ENCODE results near the gene PDE3B. TPM values are rescaled to one million over a fixed set of nuclear protein-coding genes. Genes with fewer than 3 reads are reported as not detected.
"Not testable (repeated sequence)": the region's sequence is repeated elsewhere in the genome, so short reads cannot be mapped to it uniquely, and the experiment has no call there.

Gene PDE3B
- total and polyA plus RNA-seq, 12 donors: 0.42 to 4.2 (median 1.9) TPM

- H3K4me1 ChIP-seq (replicated peaks in 1 of 2): no peaks in the 10 kb centered on the region
- TF ChIP-seq, protein P1, sequence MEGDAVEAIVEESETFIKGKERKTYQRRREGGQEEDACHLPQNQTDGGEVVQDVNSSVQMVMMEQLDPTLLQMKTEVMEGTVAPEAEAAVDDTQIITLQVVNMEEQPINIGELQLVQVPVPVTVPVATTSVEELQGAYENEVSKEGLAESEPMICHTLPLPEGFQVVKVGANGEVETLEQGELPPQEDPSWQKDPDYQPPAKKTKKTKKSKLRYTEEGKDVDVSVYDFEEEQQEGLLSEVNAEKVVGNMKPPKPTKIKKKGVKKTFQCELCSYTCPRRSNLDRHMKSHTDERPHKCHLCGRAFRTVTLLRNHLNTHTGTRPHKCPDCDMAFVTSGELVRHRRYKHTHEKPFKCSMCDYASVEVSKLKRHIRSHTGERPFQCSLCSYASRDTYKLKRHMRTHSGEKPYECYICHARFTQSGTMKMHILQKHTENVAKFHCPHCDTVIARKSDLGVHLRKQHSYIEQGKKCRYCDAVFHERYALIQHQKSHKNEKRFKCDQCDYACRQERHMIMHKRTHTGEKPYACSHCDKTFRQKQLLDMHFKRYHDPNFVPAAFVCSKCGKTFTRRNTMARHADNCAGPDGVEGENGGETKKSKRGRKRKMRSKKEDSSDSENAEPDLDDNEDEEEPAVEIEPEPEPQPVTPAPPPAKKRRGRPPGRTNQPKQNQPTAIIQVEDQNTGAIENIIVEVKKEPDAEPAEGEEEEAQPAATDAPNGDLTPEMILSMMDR (IDR thresholded peaks at IDR 0.05): no peak
- TF ChIP-seq POLR2A (IDR thresholded peaks at IDR 0.05): no peak
- no peaks in the 10 kb centered on the region for H3K36me3 ChIP-seq (replicated peaks in 1 of 2)
- intact Hi-C loops (cut with DNase I): no loop called here
- no peak for DNase-seq
- H3K9me3 ChIP-seq (replicated peaks in 1 of 3): no peaks in the 10 kb centered on the region
- 80 to 86% (median 81%) methylated on average over 3 of the region's 3 CpGs for WGBS, 4 donors
- no peak overlapping the region for H3K27ac ChIP-seq
- H3K4me3 ChIP-seq: no peak overlapping the region
- H3K27me3 ChIP-seq: no peaks in the 10 kb centered on the region
Observed at GRCh38 chr11:14755140-14755539, 111.5 kb downstream of the PDE3B start.

GRCh38 chr11:14756349-14756748 lies 112.7 kb downstream of the PDE3B start:
- no peak for TF ChIP-seq POLR2A (IDR thresholded peaks at IDR 0.05)
- TF ChIP-seq, protein P1 (IDR thresholded peaks at IDR 0.05): no peak
- Histone ChIP-seq H3K27me3 (no peaks in the 10 kb centered on the region), H3K27ac (no peak overlapping the region), H3K9me3 (replicated peaks in 1 of 3) (no peaks in the 10 kb centered on the region), H3K4me1 (replicated peaks in 1 of 2) (no peaks in the 10 kb centered on the region), H3K36me3 (replicated peaks in 1 of 2) (no peaks in the 10 kb centered on the region), H3K4me3 (no peak overlapping the region)
- WGBS, 4 donors: 57 to 70% (median 67%) methylated on average over 4 of the region's 4 CpGs
- intact Hi-C loops (cut with DNase I): no loop called here
- no peak for DNase-seq

DNA sequence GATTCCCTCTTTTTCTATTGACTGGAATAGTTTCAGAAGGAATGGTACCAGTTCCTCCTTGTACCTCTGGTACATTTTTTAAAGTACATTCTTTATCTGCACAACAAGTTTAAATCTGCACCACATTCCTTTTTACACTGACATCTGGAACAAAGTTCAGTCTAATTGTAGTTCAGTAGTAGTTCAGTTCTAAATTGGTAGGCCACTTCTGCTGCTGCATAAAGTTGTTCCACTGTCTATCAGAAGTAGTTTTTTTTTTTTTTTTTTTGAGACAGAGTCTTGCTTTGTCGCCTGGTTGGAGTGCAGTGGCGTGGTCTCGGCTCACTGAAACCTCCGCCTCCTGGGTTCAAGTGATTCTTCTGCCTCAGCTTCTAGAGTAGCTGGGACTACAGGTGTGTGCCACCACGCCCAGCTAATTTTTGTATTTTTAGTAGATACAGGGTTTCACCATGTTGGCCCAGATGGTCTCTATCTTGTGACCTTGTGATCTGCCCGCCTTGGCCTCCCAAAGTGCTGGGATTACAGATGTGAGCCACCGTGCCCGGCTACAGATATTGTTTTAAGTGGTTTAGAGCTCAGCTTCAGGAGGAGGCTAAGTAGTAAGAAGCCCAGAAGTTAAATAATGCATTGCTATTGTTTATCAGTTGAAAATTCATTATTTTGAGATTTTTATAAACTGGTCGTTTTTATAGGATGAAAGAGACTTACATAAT lies 115.9 kb downstream of the PDE3B start:
- DNase-seq; H3K27me3 ChIP-seq; H3K4me1 ChIP-seq (replicated peaks in 1 of 2); H3K4me3 ChIP-seq; H3K9me3 ChIP-seq (replicated peaks in 1 of 3); H3K36me3 ChIP-seq (replicated peaks in 1 of 2); H3K27ac ChIP-seq; intact Hi-C loops (cut with DNase I): not testable (repeated sequence)
- 79 to 89% (median 82%) methylated on average over 9 of the region's 9 CpGs for WGBS, 4 donors

DNA sequence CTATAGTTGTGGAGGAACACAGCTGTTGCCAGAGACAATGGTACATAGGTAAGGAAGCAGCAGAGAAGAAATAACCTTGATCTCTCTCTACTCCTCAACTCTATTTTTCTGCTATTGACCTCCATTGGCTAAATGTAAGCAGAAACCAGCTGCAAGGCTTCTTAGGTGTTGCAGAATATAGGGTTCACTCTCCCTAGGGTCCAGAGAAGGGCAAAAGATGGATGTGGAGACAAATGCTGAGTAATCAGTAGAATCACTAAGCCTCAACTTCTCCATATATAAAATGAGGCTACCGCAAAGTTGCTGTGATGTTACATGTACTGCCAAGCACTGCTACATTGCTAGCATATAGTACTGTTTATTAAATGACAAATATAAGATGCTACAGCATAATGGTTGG lies 120.6 kb downstream of the PDE3B start:
- Histone ChIP-seq H3K9me3 (replicated peaks in 1 of 3) (no peaks in the 10 kb centered on the region), H3K4me1 (replicated peaks in 1 of 2) (no peaks in the 10 kb centered on the region), H3K27ac (no peak overlapping the region), H3K36me3 (replicated peaks in 1 of 2) (no peaks in the 10 kb centered on the region), H3K27me3 (no peaks in the 10 kb centered on the region), H3K4me3 (no peak overlapping the region)
- DNase-seq: no peak
- no peak for TF ChIP-seq POLR2A (IDR thresholded peaks at IDR 0.05)
- TF ChIP-seq, protein P1 (IDR thresholded peaks at IDR 0.05): no peak
- intact Hi-C loops (cut with DNase I): no loop called here
- WGBS, 4 donors: 87 to 100% (median 93%) methylated on average over 1 of the region's 1 CpG

Data from adrenal gland (tissue), 12 donors.